CD4-positive, alpha-beta T cell (primary cell): Measurements from ENCODE around the gene RFNG. TPM values are rescaled to one million over a fixed set of nuclear protein-coding genes. Genes with fewer than 3 reads are reported as not detected.

Source experiments
- ATAC-seq: fragments of 200-7000 bp; cut with Tn5 transposase; one replicate; pipeline ENCODE4 v1.10.0; 2022; ENCODE audit warnings: mild to moderate bottlenecking; ENCODE audit not compliant: poor library complexity
- CTCF ChIA-PET: fragments of 350-600 bp; sonication (Branson Sonifier 250); formaldehyde crosslinking; loops from one replicate; lab custom pipeline; 2021; ENCODE audit warnings: antibody characterized with exemption, inconsistent platforms; lab: Charles Lee
- POLR2A ChIA-PET: fragments of 350-600 bp; sonication (Branson Sonifier 250); formaldehyde crosslinking; loops from one replicate; lab custom pipeline; 2021; ENCODE audit warnings: antibody characterized with exemption, inconsistent platforms; lab: Charles Lee
- DNase-seq, 14 experiments: peaks; one replicate each; pipeline ENCODE4 v3.0.0-alpha.2; 2013 to 2020; ENCODE audit warnings: mixed read lengths in 2 of 14
- H3K27ac ChIP-seq, 2 donors: one replicate each; pipeline versions ENCODE4 v1.5.1 to v1.7.0; 2013; ENCODE audit warnings: low read length in 2 of 2, low read depth in 1 of 2, mild to moderate bottlenecking in 1 of 2
- H3K27me3 ChIP-seq, 2 experiments: 1 replicate in 1 of 2; 2 replicates in 1 of 2; pipeline versions ENCODE4 v1.6.1 to v1.7.0; 2013; ENCODE audit warnings: low read length in 2 of 2, control low read depth in 1 of 2, mild to moderate bottlenecking in 1 of 2, moderate library complexity in 1 of 2; ENCODE audit not compliant: insufficient read depth in 2 of 2, control insufficient read depth in 1 of 2
- H3K36me3 ChIP-seq: one replicate; pipeline ENCODE4 v1.6.1; 2013; ENCODE audit warnings: low read length, control low read depth; ENCODE audit not compliant: insufficient read depth
- H3K4me1 ChIP-seq: one replicate; pipeline ENCODE4 v1.6.1; 2013; ENCODE audit warnings: low read length, control low read depth; ENCODE audit not compliant: insufficient read depth
- H3K4me3 ChIP-seq: one replicate; pipeline ENCODE4 v1.5.1; 2013; ENCODE audit warnings: mild to moderate bottlenecking, low read length, moderate library complexity
- H3K9me3 ChIP-seq, 2 experiments: 1 replicate in 1 of 2; 2 replicates in 1 of 2; pipeline versions ENCODE4 v1.6.1 to v1.7.0; 2013; ENCODE audit warnings: low read length in 2 of 2, mild to moderate bottlenecking in 2 of 2, control low read depth in 1 of 2, moderate library complexity in 1 of 2; ENCODE audit not compliant: control insufficient read depth in 1 of 2, insufficient read depth in 1 of 2
- H3K27ac Mint-ChIP-seq: one replicate; pipeline ENCODE4 v1.8.0; 2020; ENCODE audit warnings: mixed read lengths
- H3K27me3 Mint-ChIP-seq: one replicate; pipeline ENCODE4 v1.8.0; 2021; ENCODE audit warnings: mixed read lengths
- H3K36me3 Mint-ChIP-seq: one replicate; pipeline ENCODE4 v1.8.0; 2021; ENCODE audit warnings: low read depth, mixed read lengths
- H3K4me1 Mint-ChIP-seq: one replicate; pipeline ENCODE4 v1.8.0; 2021; ENCODE audit warnings: low read depth, mixed read lengths
- H3K4me3 Mint-ChIP-seq: one replicate; pipeline ENCODE4 v1.8.0; 2020; ENCODE audit warnings: mild to moderate bottlenecking, mixed read lengths
- H3K9me3 Mint-ChIP-seq: one replicate; pipeline ENCODE4 v1.8.0; 2020; ENCODE audit warnings: mixed read lengths
- CTCF ChIP-seq: fragments of 200-600 bp; IDR thresholded peaks from one replicate; pipeline ENCODE4 v1.8.0; 2022; ENCODE audit warnings: antibody characterized with exemption, mild to moderate bottlenecking
- intact Hi-C, 2 experiments: fragments of 100-400 bp; cut with DNase I in 1 of 2; cut with micrococcal nuclease in 1 of 2; formaldehyde crosslinking; loops; one replicate each; pipeline versions ENCODE4 v1.15.1 to v1.9.0; 2023 to 2025; cut with DNase I, micrococcal nuclease
- total RNA-seq, 174 experiments: library from RNA in 2 of 174; stranded (reverse) in 2 of 174; gene quantifications; one replicate each; pipeline ENCODE4 v1.2.3 and lab custom pipeline; 2021 to 2026

Gene RFNG
- total RNA-seq, 2 experiments from 2014 or later = 28.1 to 31.2 TPM

GRCh38 chr17:82062076-82062983 lies 10.7 kb upstream of the RFNG start:
- Mint-ChIP-seq H3K27me3 (no peaks in the 10 kb centered on the region), H3K9me3 (no peaks in the 10 kb centered on the region), H3K36me3 (peaks cover 17% of the 10 kb centered on the region), H3K4me1 (peaks cover 9% of the 10 kb centered on the region), H3K4me3 (peak overlapping the region; percentile 58), H3K27ac (no peak overlapping the region)
- DNase-seq = no peak
- Histone ChIP-seq H3K4me3 (no peak overlapping the region), H3K9me3 (no peaks in the 10 kb centered on the region), H3K36me3 (peaks cover 52% of the 10 kb centered on the region), H3K27me3 (no peaks in the 10 kb centered on the region), H3K27ac (no peak overlapping the region), H3K4me1 (peaks cover 34% of the 10 kb centered on the region)
- CTCF ChIA-PET = no interaction called here
- intact Hi-C loops = no loop called here
- ATAC-seq = no peak
- POLR2A ChIA-PET = interaction anchor here (3.0 kb wide), 1 partner anchor 10 kb away, joined by 16 read pairs; the partner anchor contains the start of genes GPS1 and RFNG
- TF ChIP-seq CTCF = no peak

- Mint-ChIP-seq H3K9me3 (no peaks in the 10 kb centered on the region), H3K4me1 (peaks cover 9% of the 10 kb centered on the region), H3K4me3 (no peak overlapping the region), H3K27me3 (no peaks in the 10 kb centered on the region), H3K27ac (no peak overlapping the region), H3K36me3 (peaks cover 17% of the 10 kb centered on the region)
- Histone ChIP-seq H3K27me3 (no peaks in the 10 kb centered on the region), H3K9me3 (no peaks in the 10 kb centered on the region), H3K27ac (no peak overlapping the region), H3K4me3 (no peak overlapping the region), H3K36me3 (peaks cover 61% of the 10 kb centered on the region), H3K4me1 (peaks cover 28% of the 10 kb centered on the region)
- CTCF ChIA-PET = no interaction called here
- ATAC-seq (no peak), DNase-seq (no peak)
- intact Hi-C loops = no loop called here
- no peak for TF ChIP-seq CTCF
- POLR2A ChIA-PET = interaction anchor here (1.3 kb wide), 1 partner anchor 37 kb away, joined by 3 read pairs; the partner anchor contains the start of gene FASN
These were observed 9.7 kb upstream of the RFNG start for GRCh38 chr17:82061047-82061925.

GRCh38 chr17:82060614-82061013 lies 9.0 kb upstream of the RFNG start:
- Mint-ChIP-seq H3K4me1 (peaks cover 9% of the 10 kb centered on the region), H3K36me3 (peaks cover 21% of the 10 kb centered on the region), H3K4me3 (no peak overlapping the region), H3K9me3 (no peaks in the 10 kb centered on the region), H3K27me3 (no peaks in the 10 kb centered on the region), H3K27ac (no peak overlapping the region)
- intact Hi-C loops = no loop called here
- ATAC-seq = no peak
- POLR2A ChIA-PET = interaction anchor here (1.3 to 2.0 kb wide), 2 partner anchors 23 to 38 kb away, joined by 3 to 7 read pairs; partner anchors contain the start of genes DCXR and FASN
- H3K4me1 ChIP-seq = peaks cover 22% of the 10 kb centered on the region
- no peak for TF ChIP-seq CTCF
- DNase-seq = no peak
- no peak overlapping the region for H3K4me3 ChIP-seq
- H3K27ac ChIP-seq = no peak overlapping the region
- H3K9me3 ChIP-seq = no peaks in the 10 kb centered on the region
- peaks cover 68% of the 10 kb centered on the region for H3K36me3 ChIP-seq
- no peaks in the 10 kb centered on the region for H3K27me3 ChIP-seq
- CTCF ChIA-PET = no interaction called here
